Heart left ventricle (tissue), 13 donors: Measurements from ENCODE around the gene PRKCB.

Experiments
- POLR2A ChIP-seq, 2 donors: fragments of 450-650 bp; IDR thresholded peaks; one replicate each; pipeline ENCODE4 v1.6.1; 2017; ENCODE audit warnings: antibody characterized with exemption in 2 of 2, mild to moderate bottlenecking in 2 of 2, moderate library complexity in 2 of 2
- TF ChIP-seq, protein P1 (sequence below), 12 donors: fragments of 200-600 bp; sonication (generic) in 4 of 12; IDR thresholded peaks; one replicate each; pipeline versions ENCODE4 v1.5.0 to v1.8.0; 2018 to 2022; ENCODE audit warnings: antibody characterized with exemption in 12 of 12, mild to moderate bottlenecking in 5 of 12
- donor health status: ischemic (EF 13 %, LVEDD 7.1; RV severe dilation, severe dysfunction).
- donor health status: DM: no; HTN: yes; CAD: no.
- donor health status: DM: no; HTN: no; CAD: no.
- donor health status: ischemic (EF 25% LVEDD 6.9; RV normal size, moderate dysfunction).
- donor health status: ischemic (EF 25% LVEDD 5.7; RV mildly dilated, moderate dysfunction).
- donor health status: ischemic (EF 35%, LVEDD 5.7; RV mildly dilated, moderate dysfunction).
- donor health status: nonischemic (EF 11% LVEDD 7.7; RV severe dilation, severe dysfunction).
- donor health status: DM: yes; HTN: yes; CAD: no.
- donor health status: PGD.
- donor health status: ischemic (EF 29% LVEDD 5.4; RV normal size, mild dysfunction).
- donor health status: nonischemic (EF 23%, LVEDD 6.1; RV moderate dilation, normal function).

DNA sequence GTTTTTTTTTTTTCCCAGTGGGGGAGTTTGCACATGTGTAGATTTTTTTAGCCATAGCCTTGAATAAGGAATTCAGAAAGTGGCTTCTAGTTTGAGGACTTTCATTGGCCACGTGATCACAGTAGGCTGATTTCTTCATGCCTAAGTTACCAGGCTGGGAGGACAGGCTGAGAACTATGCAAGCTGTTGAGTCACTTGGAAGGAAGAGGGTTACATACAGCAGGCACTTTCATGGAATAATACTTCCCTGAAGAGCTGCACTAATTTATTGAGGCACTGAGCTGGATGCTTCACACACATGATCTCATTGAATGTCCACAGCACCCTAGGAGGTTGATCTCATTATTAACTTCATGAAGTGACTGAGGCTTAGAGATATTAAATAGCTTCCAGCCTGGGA lies 22.8 kb downstream of the PRKCB start:
- TF ChIP-seq, protein P1, sequence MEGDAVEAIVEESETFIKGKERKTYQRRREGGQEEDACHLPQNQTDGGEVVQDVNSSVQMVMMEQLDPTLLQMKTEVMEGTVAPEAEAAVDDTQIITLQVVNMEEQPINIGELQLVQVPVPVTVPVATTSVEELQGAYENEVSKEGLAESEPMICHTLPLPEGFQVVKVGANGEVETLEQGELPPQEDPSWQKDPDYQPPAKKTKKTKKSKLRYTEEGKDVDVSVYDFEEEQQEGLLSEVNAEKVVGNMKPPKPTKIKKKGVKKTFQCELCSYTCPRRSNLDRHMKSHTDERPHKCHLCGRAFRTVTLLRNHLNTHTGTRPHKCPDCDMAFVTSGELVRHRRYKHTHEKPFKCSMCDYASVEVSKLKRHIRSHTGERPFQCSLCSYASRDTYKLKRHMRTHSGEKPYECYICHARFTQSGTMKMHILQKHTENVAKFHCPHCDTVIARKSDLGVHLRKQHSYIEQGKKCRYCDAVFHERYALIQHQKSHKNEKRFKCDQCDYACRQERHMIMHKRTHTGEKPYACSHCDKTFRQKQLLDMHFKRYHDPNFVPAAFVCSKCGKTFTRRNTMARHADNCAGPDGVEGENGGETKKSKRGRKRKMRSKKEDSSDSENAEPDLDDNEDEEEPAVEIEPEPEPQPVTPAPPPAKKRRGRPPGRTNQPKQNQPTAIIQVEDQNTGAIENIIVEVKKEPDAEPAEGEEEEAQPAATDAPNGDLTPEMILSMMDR (IDR thresholded peaks at IDR 0.05) = no peak
- TF ChIP-seq POLR2A (IDR thresholded peaks at IDR 0.05) = no peak
